HCT116 (cell line): ENCODE measurements around the gene BIVM. TPM values are rescaled to one million over a fixed set of nuclear protein-coding genes. Genes with fewer than 3 reads are reported as not detected.

Experiments
- ATAC-seq: fragments of 200-7000 bp; cut with Tn5 transposase; 2 replicates; pipeline ENCODE4 v1.9.1; 2020; ENCODE audit warnings: mild to moderate bottlenecking, moderate library complexity
- BruUV-seq: library from RNA; stranded (reverse); fragments of 400-500 nt; replicated peaks from 2 replicates; lab custom pipeline; 2021; lab: Mats Ljungman, UMichigan
- CTCF ChIA-PET: fragments of 300-600 bp; sonication (Branson Sonifier 250); formaldehyde crosslinking; loops from one replicate; lab custom pipeline; 2021; ENCODE audit warnings: antibody characterized with exemption; lab: Charles Lee
- POLR2A ChIA-PET: fragments of 300-600, 350-600 bp; sonication (Branson Sonifier 250); formaldehyde crosslinking; loops from one replicate; lab custom pipeline; 2021; ENCODE audit warnings: antibody characterized with exemption; lab: Charles Lee
- RAD21 ChIA-PET, 2 experiments: fragments of 300-600 bp; sonication (Branson Sonifier 250); formaldehyde crosslinking; loops; one replicate each; lab custom pipeline; 2023; ENCODE audit warnings: low total read pairs in 2 of 2; ENCODE audit not compliant: uncharacterized antibody in 2 of 2, unreplicated experiment in 2 of 2, low non-redundant PET in 1 of 2; lab: Charles Lee
- DNase-seq: peaks from one replicate; pipeline ENCODE4 v3.0.0-alpha.2; 2010; ENCODE audit warnings: low read depth, low spot score
- H2AFZ ChIP-seq: fragments of 200-600 bp; shearing (Covaris generic), sonication (generic); 2 replicates; pipeline ENCODE4 v1.6.1; 2017; ENCODE audit warnings: low read depth, mixed run types, mixed read lengths, antibody characterized with exemption, low read length; ENCODE audit not compliant: poor library complexity, severe bottlenecking
- H3K27ac ChIP-seq: 2 replicates; pipeline ENCODE4 v1.5.1; 2012; ENCODE audit warnings: low read depth, low read length
- H3K27me3 ChIP-seq: fragments of 200-600 bp; sonication (generic); 2 replicates; pipeline ENCODE4 v1.6.1; 2016; ENCODE audit warnings: mixed run types, low read length, mixed read lengths; ENCODE audit not compliant: insufficient read depth
- H3K36me3 ChIP-seq, 2 experiments: fragments of 200-500 bp in 1 of 2; fragments of 200-600 bp in 1 of 2; sonication (Bioruptor generic) in 1 of 2; sonication (generic) in 1 of 2; 2 replicates each; pipeline versions ENCODE4 v1.5.1 to v1.6.1; 2014 to 2016; ENCODE audit warnings: low read length in 2 of 2, inconsistent platforms in 1 of 2, mixed read lengths in 1 of 2, mixed run types in 1 of 2; ENCODE audit not compliant: insufficient read depth in 2 of 2, control insufficient read depth in 1 of 2
- H3K4me1 ChIP-seq, 2 experiments: fragments of 200-600 bp in 1 of 2; sonication (generic) in 1 of 2; 2 replicates each; pipeline versions ENCODE4 v1.5.1 to v1.6.1; 2012 to 2017; ENCODE audit warnings: low read length in 2 of 2, inconsistent platforms in 1 of 2, mild to moderate bottlenecking in 1 of 2, mixed read lengths in 1 of 2, mixed run types in 1 of 2, moderate library complexity in 1 of 2; ENCODE audit not compliant: insufficient read depth in 2 of 2, control insufficient read depth in 1 of 2
- H3K4me2 ChIP-seq: fragments of 200-600 bp; sonication (generic); 2 replicates; pipeline ENCODE4 v1.6.1; 2017; ENCODE audit warnings: mixed run types, low read length, mixed read lengths
- H3K4me3 ChIP-seq, 2 experiments: fragments of 200-600 bp in 1 of 2; sonication (generic) in 1 of 2; replicated peaks in 1 of 2; 2 replicates each; pipeline ENCODE4 v1.5.1; 2011 to 2016; ENCODE audit warnings: low read length in 2 of 2, control low read depth in 1 of 2, low read depth in 1 of 2, mild to moderate bottlenecking in 1 of 2, mixed read lengths in 1 of 2, mixed run types in 1 of 2
- H3K79me2 ChIP-seq: fragments of 200-600 bp; sonication (generic); 2 replicates; pipeline ENCODE4 v1.6.1; 2017; ENCODE audit warnings: mild to moderate bottlenecking, mixed run types, low read length, moderate library complexity, mixed read lengths; ENCODE audit not compliant: insufficient read depth
- H3K9ac ChIP-seq: fragments of 200-600 bp; sonication (generic); 2 replicates; pipeline ENCODE4 v1.6.1; 2016; ENCODE audit warnings: low read length, mixed read lengths
- H3K9me2 ChIP-seq: fragments of 200-600 bp; sonication (generic), shearing (Covaris generic); 2 replicates; pipeline ENCODE4 v1.6.1; 2017; ENCODE audit warnings: mixed run types, mild to moderate bottlenecking, moderate library complexity; ENCODE audit not compliant: insufficient read depth
- H3K9me3 ChIP-seq, 2 experiments: fragments of 200-500 bp in 1 of 2; fragments of 200-600 bp in 1 of 2; sonication (Bioruptor generic) in 1 of 2; sonication (generic) in 1 of 2; 2 replicates each; pipeline ENCODE4 v1.6.1; 2014 to 2017; ENCODE audit warnings: low read length in 2 of 2, mixed read lengths in 2 of 2, inconsistent platforms in 1 of 2, low read depth in 1 of 2, mild to moderate bottlenecking in 1 of 2, mixed run types in 1 of 2, moderate library complexity in 1 of 2; ENCODE audit not compliant: control insufficient read depth in 1 of 2, insufficient read depth in 1 of 2
- H4K20me1 ChIP-seq: fragments of 200-600 bp; sonication (generic), shearing (Covaris generic); 2 replicates; pipeline ENCODE4 v1.6.1; 2017; ENCODE audit warnings: mixed run types, mild to moderate bottlenecking, moderate library complexity; ENCODE audit not compliant: insufficient read depth
- EGR1 ChIP-seq: IDR thresholded peaks from 2 replicates; pipeline ENCODE4 v1.6.1; 2012; ENCODE audit warnings: low read depth
- ELF1 ChIP-seq: IDR thresholded peaks from 2 replicates; pipeline ENCODE4 v1.6.1; 2012; ENCODE audit warnings: low read depth, borderline replicate concordance
- EZH2 ChIP-seq: fragments of 200-600 bp; sonication (generic); IDR thresholded peaks from 2 replicates; pipeline ENCODE4 v1.6.1; 2017; ENCODE audit warnings: antibody characterized with exemption, mixed run types
- JUND ChIP-seq: IDR thresholded peaks from 2 replicates; pipeline ENCODE4 v1.6.1; 2012
- RAD21 ChIP-seq: IDR thresholded peaks from 2 replicates; pipeline ENCODE4 v1.6.1; 2012; ENCODE audit warnings: low read depth, mild to moderate bottlenecking
- SP1 ChIP-seq: IDR thresholded peaks from 2 replicates; pipeline ENCODE4 v1.6.1; 2012; ENCODE audit warnings: low read depth
- intact Hi-C: fragments of 100-400 bp; cut with micrococcal nuclease; formaldehyde crosslinking; loops from 2 replicates; pipeline ENCODE4 v1.10.0; 2022
- total RNA-seq: library from RNA; stranded (reverse); gene quantifications from one replicate; pipeline ENCODE4 v1.2.1, GENCODE V29; 2021; ENCODE audit not compliant: unreplicated experiment
- TF ChIP-seq, protein P1 (sequence below): IDR thresholded peaks from 2 replicates; pipeline ENCODE4 v1.6.1; 2012
- TF ChIP-seq, protein P2 (sequence below): IDR thresholded peaks from 2 replicates; pipeline ENCODE4 v1.6.1; 2012; ENCODE audit warnings: low read depth

The BIVM gene
- total RNA-seq, 1 experiment from 2014 or later, result 11.3 TPM

DNA sequence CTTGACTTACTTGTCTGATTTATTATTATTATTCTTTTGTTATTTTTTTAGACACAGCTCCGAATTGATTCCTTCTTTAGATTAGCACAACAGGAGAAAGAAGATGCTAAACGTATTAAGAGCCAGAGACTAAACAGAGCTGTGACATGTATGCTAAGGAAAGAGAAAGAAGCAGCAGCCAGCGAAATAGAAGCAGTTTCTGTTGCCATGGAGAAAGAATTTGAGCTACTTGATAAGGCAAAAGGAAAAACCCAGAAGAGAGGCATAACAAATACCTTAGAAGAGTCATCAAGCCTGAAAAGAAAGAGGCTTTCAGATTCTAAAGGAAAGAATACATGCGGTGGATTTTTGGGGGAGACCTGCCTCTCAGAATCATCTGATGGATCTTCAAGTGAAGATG, 76.3 kb downstream of the BIVM start:
- ATAC-seq (no peak), DNase-seq (no peak)
- ChIA-PET CTCF (no interaction called here), RAD21 (no interaction called here), POLR2A (no interaction called here)
- no peak overlapping the region for H3K4me2 ChIP-seq
- no peaks in the 10 kb centered on the region for H3K9me3 ChIP-seq
- BruUV-seq, result no TSS peak
- TF ChIP-seq ELF1 (no peak), JUND (no peak), RAD21 (no peak), EGR1 (no peak), EZH2 (no peak)
- TF ChIP-seq, protein P1, sequence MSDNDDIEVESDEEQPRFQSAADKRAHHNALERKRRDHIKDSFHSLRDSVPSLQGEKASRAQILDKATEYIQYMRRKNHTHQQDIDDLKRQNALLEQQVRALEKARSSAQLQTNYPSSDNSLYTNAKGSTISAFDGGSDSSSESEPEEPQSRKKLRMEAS, result no peak
- TF ChIP-seq, protein P2, sequence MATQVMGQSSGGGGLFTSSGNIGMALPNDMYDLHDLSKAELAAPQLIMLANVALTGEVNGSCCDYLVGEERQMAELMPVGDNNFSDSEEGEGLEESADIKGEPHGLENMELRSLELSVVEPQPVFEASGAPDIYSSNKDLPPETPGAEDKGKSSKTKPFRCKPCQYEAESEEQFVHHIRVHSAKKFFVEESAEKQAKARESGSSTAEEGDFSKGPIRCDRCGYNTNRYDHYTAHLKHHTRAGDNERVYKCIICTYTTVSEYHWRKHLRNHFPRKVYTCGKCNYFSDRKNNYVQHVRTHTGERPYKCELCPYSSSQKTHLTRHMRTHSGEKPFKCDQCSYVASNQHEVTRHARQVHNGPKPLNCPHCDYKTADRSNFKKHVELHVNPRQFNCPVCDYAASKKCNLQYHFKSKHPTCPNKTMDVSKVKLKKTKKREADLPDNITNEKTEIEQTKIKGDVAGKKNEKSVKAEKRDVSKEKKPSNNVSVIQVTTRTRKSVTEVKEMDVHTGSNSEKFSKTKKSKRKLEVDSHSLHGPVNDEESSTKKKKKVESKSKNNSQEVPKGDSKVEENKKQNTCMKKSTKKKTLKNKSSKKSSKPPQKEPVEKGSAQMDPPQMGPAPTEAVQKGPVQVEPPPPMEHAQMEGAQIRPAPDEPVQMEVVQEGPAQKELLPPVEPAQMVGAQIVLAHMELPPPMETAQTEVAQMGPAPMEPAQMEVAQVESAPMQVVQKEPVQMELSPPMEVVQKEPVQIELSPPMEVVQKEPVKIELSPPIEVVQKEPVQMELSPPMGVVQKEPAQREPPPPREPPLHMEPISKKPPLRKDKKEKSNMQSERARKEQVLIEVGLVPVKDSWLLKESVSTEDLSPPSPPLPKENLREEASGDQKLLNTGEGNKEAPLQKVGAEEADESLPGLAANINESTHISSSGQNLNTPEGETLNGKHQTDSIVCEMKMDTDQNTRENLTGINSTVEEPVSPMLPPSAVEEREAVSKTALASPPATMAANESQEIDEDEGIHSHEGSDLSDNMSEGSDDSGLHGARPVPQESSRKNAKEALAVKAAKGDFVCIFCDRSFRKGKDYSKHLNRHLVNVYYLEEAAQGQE, result no peak
- H4K20me1 ChIP-seq, result no peaks in the 10 kb centered on the region
- no peaks in the 10 kb centered on the region for H3K9me2 ChIP-seq
- no peak overlapping the region for H2AFZ ChIP-seq
- H3K27me3 ChIP-seq, result no peaks in the 10 kb centered on the region
- peaks cover 0 to 26% of the 10 kb centered on the region in 2 experiments; a peak in 2 of 4 replicates for H3K36me3 ChIP-seq
- no peaks in the 10 kb centered on the region for H3K79me2 ChIP-seq
- no peak overlapping the region for H3K27ac ChIP-seq
- intact Hi-C loops, result no loop called here
- H3K4me3 ChIP-seq, result no peak overlapping the region
- H3K9ac ChIP-seq, result no peak overlapping the region
- no peaks in the 10 kb centered on the region for H3K4me1 ChIP-seq

DNA sequence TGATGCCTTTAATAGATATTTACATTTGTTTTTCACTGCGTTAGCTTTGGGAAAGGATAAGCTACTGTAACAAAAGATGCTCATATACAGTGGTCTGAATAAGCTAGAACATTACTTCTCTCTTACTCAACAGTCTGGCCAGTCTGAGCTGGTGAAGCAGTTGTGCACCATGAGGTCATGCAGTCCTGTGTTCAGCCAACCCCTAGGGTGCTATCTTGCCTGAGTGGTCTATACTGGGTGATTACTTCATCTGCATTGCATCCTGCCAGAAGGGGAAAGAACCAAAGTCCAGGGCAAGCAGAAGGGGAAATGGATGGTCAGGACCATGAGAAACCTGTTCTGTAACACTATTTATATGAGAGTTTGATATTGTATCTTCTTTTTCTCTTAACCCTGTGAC, 78.4 kb downstream of the BIVM start:
- peaks cover 0 to 26% of the 10 kb centered on the region in 2 experiments; a peak in 2 of 4 replicates for H3K36me3 ChIP-seq
- DNase-seq (no peak), ATAC-seq (no peak)
- no peaks in the 10 kb centered on the region for H3K4me1 ChIP-seq
- RAD21 ChIA-PET, result no interaction called here
- TF ChIP-seq SP1, result no peak
- CTCF ChIA-PET, result no interaction called here
- BruUV-seq, result no TSS peak
- H3K4me2 ChIP-seq, result no peak overlapping the region
- H3K27ac ChIP-seq, result no peak overlapping the region
- POLR2A ChIA-PET, result no interaction called here
- H2AFZ ChIP-seq, result no peak overlapping the region
- H3K9me3 ChIP-seq, result no peaks in the 10 kb centered on the region
- no peaks in the 10 kb centered on the region for H3K27me3 ChIP-seq
- no peaks in the 10 kb centered on the region for H4K20me1 ChIP-seq
- no peaks in the 10 kb centered on the region for H3K79me2 ChIP-seq
- intact Hi-C loops, result no loop called here
- no peaks in the 10 kb centered on the region for H3K9me2 ChIP-seq
- no peak overlapping the region for H3K4me3 ChIP-seq
- H3K9ac ChIP-seq, result no peak overlapping the region
